SU-DHL-6 (cell line): ENCODE data around the gene DCLK3.
A peak's percentile ranks its signal among the peaks of the same experiment; 100 is the strongest.

Source experiments
- H2AFZ ChIP-seq: fragments of 200-600 bp; sonication (generic); 2 replicates; pipeline ENCODE4 v1.6.1; 2014; ENCODE audit warnings: low read depth, mild to moderate bottlenecking, moderate library complexity, mixed read lengths, antibody characterized with exemption, low read length; ENCODE audit not compliant: severe bottlenecking
- H3F3A ChIP-seq: fragments of 200-600 bp; shearing (Covaris generic); 2 replicates; pipeline ENCODE4 v1.6.0; 2016; ENCODE audit warnings: antibody characterized with exemption, mild to moderate bottlenecking; ENCODE audit not compliant: insufficient read depth
- H3K27ac ChIP-seq: fragments of 200-600 bp; sonication (generic); 2 replicates; pipeline ENCODE4 v1.5.1; 2016; ENCODE audit warnings: low read depth, mild to moderate bottlenecking, low read length, moderate library complexity, mixed read lengths
- H3K27me3 ChIP-seq: fragments of 200-600 bp; sonication (generic), shearing (Covaris generic); 2 replicates; pipeline ENCODE4 v1.6.0; 2014; ENCODE audit warnings: mild to moderate bottlenecking, low read length
- H3K36me3 ChIP-seq: fragments of 200-600 bp; sonication (generic); 2 replicates; pipeline ENCODE4 v1.6.1; 2014; ENCODE audit warnings: mild to moderate bottlenecking, low read length, mixed read lengths
- H3K4me2 ChIP-seq: fragments of 300-600, 200-600 bp; shearing (Covaris generic), sonication (generic); 2 replicates; pipeline ENCODE4 v1.6.0; 2014; ENCODE audit warnings: low read length, low read depth, mild to moderate bottlenecking; ENCODE audit not compliant: poor library complexity, severe bottlenecking
- H3K4me3 ChIP-seq: fragments of 200-600 bp; sonication (generic); 2 replicates; pipeline ENCODE4 v1.5.1; 2014; ENCODE audit warnings: antibody characterized with exemption, low read length, mild to moderate bottlenecking, mixed read lengths; ENCODE audit not compliant: insufficient read depth, poor library complexity, severe bottlenecking
- H3K79me2 ChIP-seq: fragments of 200-600 bp; sonication (generic); 2 replicates; pipeline ENCODE4 v1.6.1; 2014; ENCODE audit warnings: mild to moderate bottlenecking, low read length, moderate library complexity; ENCODE audit not compliant: insufficient read depth
- H3K9ac ChIP-seq: fragments of 200-600 bp; sonication (generic); 2 replicates; pipeline ENCODE4 v1.7.0; 2014; ENCODE audit warnings: mild to moderate bottlenecking, low read length
- H3K9me2 ChIP-seq: fragments of 200-600 bp; sonication (generic); replicated peaks from 2 replicates; pipeline ENCODE4 v1.6.1; 2014; ENCODE audit warnings: low read length; ENCODE audit not compliant: insufficient read depth
- H3K9me3 ChIP-seq: fragments of 200-600 bp; sonication (generic); 2 replicates; pipeline ENCODE4 v1.6.1; 2014; ENCODE audit warnings: low read length, mixed read lengths; ENCODE audit not compliant: insufficient read depth
- H4K20me1 ChIP-seq: fragments of 200-600 bp; sonication (generic); 2 replicates; pipeline ENCODE4 v1.6.1; 2014; ENCODE audit warnings: low read depth, mild to moderate bottlenecking, antibody characterized with exemption, low read length, moderate library complexity, mixed read lengths
- EZH2phosphoT487 ChIP-seq: fragments of 200-600 bp; sonication (generic), shearing (Covaris generic); conservative IDR thresholded peaks from 2 replicates; pipeline ENCODE4 v1.6.1; 2018; ENCODE audit warnings: mild to moderate bottlenecking, antibody characterized with exemption, low read length, moderate library complexity, mixed read lengths
- TF ChIP-seq, protein P1 (sequence below): fragments of 200-600 bp; sonication (generic); IDR thresholded peaks from one replicate; pipeline ENCODE4 v1.5.1; 2017; ENCODE audit warnings: antibody characterized with exemption, mild to moderate bottlenecking, low read length, moderate library complexity; ENCODE audit not compliant: insufficient read depth, poor library complexity, severe bottlenecking

The DCLK3 gene

GRCh38 chr3:36704280-36704679 is 60.1 kb downstream of the DCLK3 start:
- Histone ChIP-seq H3K36me3 (no peaks in the 10 kb centered on the region), H3K4me2 (no peak overlapping the region), H3K9me3 (no peaks in the 10 kb centered on the region), H2AFZ (no peak overlapping the region), H3F3A (no peaks in the 10 kb centered on the region), H3K9ac (no peak overlapping the region), H3K27ac (no peak overlapping the region), H3K9me2 (no peaks in the 10 kb centered on the region), H4K20me1 (no peaks in the 10 kb centered on the region), H3K4me3 (no peak overlapping the region), H3K79me2 (no peaks in the 10 kb centered on the region), H3K27me3 (no peaks in the 10 kb centered on the region)
- TF ChIP-seq, protein P1, sequence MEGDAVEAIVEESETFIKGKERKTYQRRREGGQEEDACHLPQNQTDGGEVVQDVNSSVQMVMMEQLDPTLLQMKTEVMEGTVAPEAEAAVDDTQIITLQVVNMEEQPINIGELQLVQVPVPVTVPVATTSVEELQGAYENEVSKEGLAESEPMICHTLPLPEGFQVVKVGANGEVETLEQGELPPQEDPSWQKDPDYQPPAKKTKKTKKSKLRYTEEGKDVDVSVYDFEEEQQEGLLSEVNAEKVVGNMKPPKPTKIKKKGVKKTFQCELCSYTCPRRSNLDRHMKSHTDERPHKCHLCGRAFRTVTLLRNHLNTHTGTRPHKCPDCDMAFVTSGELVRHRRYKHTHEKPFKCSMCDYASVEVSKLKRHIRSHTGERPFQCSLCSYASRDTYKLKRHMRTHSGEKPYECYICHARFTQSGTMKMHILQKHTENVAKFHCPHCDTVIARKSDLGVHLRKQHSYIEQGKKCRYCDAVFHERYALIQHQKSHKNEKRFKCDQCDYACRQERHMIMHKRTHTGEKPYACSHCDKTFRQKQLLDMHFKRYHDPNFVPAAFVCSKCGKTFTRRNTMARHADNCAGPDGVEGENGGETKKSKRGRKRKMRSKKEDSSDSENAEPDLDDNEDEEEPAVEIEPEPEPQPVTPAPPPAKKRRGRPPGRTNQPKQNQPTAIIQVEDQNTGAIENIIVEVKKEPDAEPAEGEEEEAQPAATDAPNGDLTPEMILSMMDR = no peak
- TF ChIP-seq EZH2phosphoT487 = no peak

- no peak overlapping the region for H3K4me2 ChIP-seq
Observed at GRCh38 chr3:36701249-36701572, 63.1 kb downstream of the DCLK3 start.

DNA sequence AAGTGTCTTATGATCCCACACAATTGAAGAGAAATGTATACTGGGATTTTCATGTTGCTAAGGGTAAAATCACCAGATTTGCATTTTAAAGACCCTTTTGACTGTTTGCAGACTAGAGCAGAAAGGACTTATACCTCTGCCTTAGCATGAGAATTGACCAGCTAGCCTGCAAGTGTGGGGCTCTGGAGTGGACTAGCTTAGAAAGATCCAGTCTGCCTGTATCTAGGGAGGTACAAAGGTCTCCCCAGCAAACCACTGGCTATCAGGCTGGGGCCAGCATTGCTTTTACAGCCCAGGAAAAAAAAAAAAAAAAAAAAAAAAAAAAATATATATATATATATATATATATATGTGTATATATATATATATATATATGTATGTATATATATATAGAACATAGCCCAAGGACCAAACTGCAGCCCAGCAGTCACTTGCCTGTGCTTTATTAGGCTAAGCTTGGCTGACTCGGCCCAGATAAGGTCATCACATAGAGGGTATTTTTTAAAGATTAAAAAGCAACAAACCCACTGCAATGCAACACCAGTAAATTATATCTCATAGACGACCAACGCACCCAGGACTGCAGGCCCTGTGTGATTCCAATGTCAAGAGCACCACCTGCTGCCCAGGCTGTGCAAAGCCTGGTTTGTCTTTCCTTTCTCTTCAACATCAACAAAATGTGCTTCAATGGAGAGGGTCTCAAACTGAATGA is 63.7 kb downstream of the DCLK3 start:
- Histone ChIP-seq H3K79me2 (no peaks in the 10 kb centered on the region), H3K9me3 (no peaks in the 10 kb centered on the region), H3F3A (no peaks in the 10 kb centered on the region), H2AFZ (no peak overlapping the region), H3K9ac (no peak overlapping the region), H3K4me3 (no peak overlapping the region), H3K36me3 (no peaks in the 10 kb centered on the region), H3K27ac (no peak overlapping the region), H3K27me3 (no peaks in the 10 kb centered on the region), H3K9me2 (no peaks in the 10 kb centered on the region), H4K20me1 (no peaks in the 10 kb centered on the region), H3K4me2 (no peak overlapping the region)
- TF ChIP-seq, protein P1 = peak; percentile 87
- TF ChIP-seq EZH2phosphoT487 = no peak

More at GRCh38 chr3:36701249-36701572, 63.1 kb downstream of the DCLK3 start:
- Histone ChIP-seq H3K9me2 (no peaks in the 10 kb centered on the region), H2AFZ (no peak overlapping the region), H3K9ac (no peak overlapping the region), H3K9me3 (no peaks in the 10 kb centered on the region), H3K27me3 (no peaks in the 10 kb centered on the region), H3K36me3 (no peaks in the 10 kb centered on the region), H4K20me1 (no peaks in the 10 kb centered on the region), H3K27ac (no peak overlapping the region), H3F3A (no peaks in the 10 kb centered on the region), H3K79me2 (no peaks in the 10 kb centered on the region), H3K4me3 (no peak overlapping the region)
- TF ChIP-seq EZH2phosphoT487 = no peak

- TF ChIP-seq, protein P1 = no peak
- TF ChIP-seq EZH2phosphoT487 = no peak
- no peak overlapping the region for H3K27ac ChIP-seq
Observed at GRCh38 chr3:36698314-36698713, 66.0 kb downstream of the DCLK3 start.

More at GRCh38 chr3:36698314-36698713, 66.0 kb downstream of the DCLK3 start:
- Histone ChIP-seq H4K20me1 (no peaks in the 10 kb centered on the region), H2AFZ (no peak overlapping the region), H3K9me3 (no peaks in the 10 kb centered on the region), H3K9me2 (no peaks in the 10 kb centered on the region), H3F3A (no peaks in the 10 kb centered on the region), H3K9ac (no peak overlapping the region), H3K79me2 (no peaks in the 10 kb centered on the region), H3K36me3 (no peaks in the 10 kb centered on the region), H3K27me3 (no peaks in the 10 kb centered on the region), H3K4me3 (no peak overlapping the region), H3K4me2 (no peak overlapping the region)
